ENCODE measurements around the gene FBXL7. TPM values are rescaled to one million over a fixed set of nuclear protein-coding genes. Genes with fewer than 3 reads are reported as not detected.

The FBXL7 gene
- total RNA-seq, 1 experiment from 2014 or later = not detected

DNA sequence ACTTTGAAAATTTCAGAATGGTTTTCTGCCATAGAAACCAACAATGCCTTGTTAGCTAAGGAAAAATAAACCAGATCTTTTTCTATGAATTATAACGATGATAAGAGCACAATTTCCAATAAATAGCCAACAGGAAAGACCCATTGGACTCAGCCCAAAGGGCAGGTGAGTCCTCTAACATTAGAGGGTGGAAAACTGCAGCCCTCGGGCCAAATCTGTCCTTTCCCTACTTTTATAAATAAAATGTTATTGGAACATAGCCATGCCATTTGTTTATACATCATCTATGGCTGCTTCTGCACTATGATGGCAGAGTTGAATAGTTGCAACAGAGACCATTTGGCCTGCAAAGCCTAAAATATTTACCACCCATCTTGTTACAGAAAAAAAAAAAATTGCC lies 296.1 kb downstream of the FBXL7 start:
- Histone ChIP-seq H3K27ac (no peak overlapping the region), H3K9me3 (ENCODE audit: insufficient read depth, low read depth) (no peaks in the 10 kb centered on the region), H3K4me1 (replicated peaks; ENCODE audit: insufficient read depth) (no peaks in the 10 kb centered on the region), H3K4me3 (no peak overlapping the region), H4K20me1 (ENCODE audit: insufficient read depth) (no peaks in the 10 kb centered on the region), H3K9me2 (ENCODE audit: insufficient read depth) (no peaks in the 10 kb centered on the region), H3K27me3 (ENCODE audit: insufficient read depth, low read depth) (no peaks in the 10 kb centered on the region), H2AFZ (no peak overlapping the region), H3K4me2 (no peak overlapping the region), H3K36me3 (ENCODE audit: low read depth) (no peaks in the 10 kb centered on the region), H3F3A (ENCODE audit: insufficient read depth, low read depth) (no peaks in the 10 kb centered on the region), H3K79me2 (ENCODE audit: low read depth) (no peaks in the 10 kb centered on the region)
- no TSS peak for BruUV-seq (replicated peaks)
- ChIA-PET CTCF (no interaction called here), POLR2A (ENCODE audit: unreplicated experiment) (no interaction called here)
- intact Hi-C loops (cut with micrococcal nuclease; ENCODE audit: unreplicated experiment) = no loop called here
- TF ChIP-seq EZH2 (IDR thresholded peaks at IDR 0.05; ENCODE audit: low read depth) = no peak
- TF ChIP-seq, protein P1, sequence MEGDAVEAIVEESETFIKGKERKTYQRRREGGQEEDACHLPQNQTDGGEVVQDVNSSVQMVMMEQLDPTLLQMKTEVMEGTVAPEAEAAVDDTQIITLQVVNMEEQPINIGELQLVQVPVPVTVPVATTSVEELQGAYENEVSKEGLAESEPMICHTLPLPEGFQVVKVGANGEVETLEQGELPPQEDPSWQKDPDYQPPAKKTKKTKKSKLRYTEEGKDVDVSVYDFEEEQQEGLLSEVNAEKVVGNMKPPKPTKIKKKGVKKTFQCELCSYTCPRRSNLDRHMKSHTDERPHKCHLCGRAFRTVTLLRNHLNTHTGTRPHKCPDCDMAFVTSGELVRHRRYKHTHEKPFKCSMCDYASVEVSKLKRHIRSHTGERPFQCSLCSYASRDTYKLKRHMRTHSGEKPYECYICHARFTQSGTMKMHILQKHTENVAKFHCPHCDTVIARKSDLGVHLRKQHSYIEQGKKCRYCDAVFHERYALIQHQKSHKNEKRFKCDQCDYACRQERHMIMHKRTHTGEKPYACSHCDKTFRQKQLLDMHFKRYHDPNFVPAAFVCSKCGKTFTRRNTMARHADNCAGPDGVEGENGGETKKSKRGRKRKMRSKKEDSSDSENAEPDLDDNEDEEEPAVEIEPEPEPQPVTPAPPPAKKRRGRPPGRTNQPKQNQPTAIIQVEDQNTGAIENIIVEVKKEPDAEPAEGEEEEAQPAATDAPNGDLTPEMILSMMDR (conservative IDR thresholded peaks at IDR 0.05) = no peak
- no peak for DNase-seq

DNA sequence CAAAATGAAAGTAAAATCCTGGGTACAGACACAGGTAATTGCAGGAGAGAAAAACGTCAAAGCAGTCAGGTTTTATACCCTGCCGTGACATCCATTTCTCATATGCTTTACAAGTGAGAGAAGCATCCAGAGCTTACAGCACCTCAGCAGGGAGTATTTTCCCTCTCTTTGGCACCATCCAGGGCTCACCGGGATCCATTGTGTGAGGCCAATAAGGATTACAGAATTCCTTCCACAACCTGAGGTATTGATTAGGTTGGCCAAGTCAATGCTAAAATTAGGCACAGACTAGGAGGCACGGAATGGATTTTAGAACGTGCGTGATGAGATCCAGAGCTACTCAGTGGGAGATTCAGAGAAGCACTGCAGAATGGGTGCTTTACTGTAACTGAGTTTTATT lies 296.6 kb downstream of the FBXL7 start:
- H3K79me2 ChIP-seq (ENCODE audit: low read depth) = no peaks in the 10 kb centered on the region
- no peaks in the 10 kb centered on the region for H3K9me3 ChIP-seq (ENCODE audit: insufficient read depth, low read depth)
- no peaks in the 10 kb centered on the region for H3F3A ChIP-seq (ENCODE audit: insufficient read depth, low read depth)
- H3K4me1 ChIP-seq (replicated peaks; ENCODE audit: insufficient read depth) = no peaks in the 10 kb centered on the region
- no peak overlapping the region for H3K4me2 ChIP-seq
- H2AFZ ChIP-seq = no peak overlapping the region
- H3K4me3 ChIP-seq = no peak overlapping the region
- H3K36me3 ChIP-seq (ENCODE audit: low read depth) = no peaks in the 10 kb centered on the region
- no peak overlapping the region for H3K27ac ChIP-seq
- DNase-seq = no peak
- H4K20me1 ChIP-seq (ENCODE audit: insufficient read depth) = no peaks in the 10 kb centered on the region
- H3K27me3 ChIP-seq (ENCODE audit: insufficient read depth, low read depth) = no peaks in the 10 kb centered on the region
- CTCF ChIA-PET = no interaction called here
- TF ChIP-seq EZH2 (IDR thresholded peaks at IDR 0.05; ENCODE audit: low read depth) = no peak
- TF ChIP-seq, protein P1 (conservative IDR thresholded peaks at IDR 0.05) = no peak
- no peaks in the 10 kb centered on the region for H3K9me2 ChIP-seq (ENCODE audit: insufficient read depth)
- BruUV-seq (replicated peaks) = no TSS peak
- intact Hi-C loops (cut with micrococcal nuclease; ENCODE audit: unreplicated experiment) = no loop called here
- POLR2A ChIA-PET (ENCODE audit: unreplicated experiment) = no interaction called here

DNA sequence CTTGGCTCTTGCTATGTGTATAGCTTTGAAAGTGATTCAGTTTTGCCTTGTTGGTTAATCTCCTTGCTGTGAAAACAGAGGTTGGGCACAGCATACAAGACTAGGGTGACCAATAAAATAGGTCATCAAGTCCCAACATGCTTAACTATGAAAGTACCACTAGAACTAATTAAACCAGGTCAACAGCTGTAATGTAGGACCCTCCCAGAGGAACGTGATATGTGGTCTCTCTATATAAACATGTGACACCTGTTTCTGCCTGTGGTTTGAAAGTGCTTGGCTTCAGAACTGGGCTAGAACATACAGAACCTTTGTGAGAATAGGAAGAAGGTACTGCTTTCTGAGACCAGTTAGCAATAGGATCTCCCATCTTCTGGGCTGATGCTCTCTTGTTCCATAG lies 297.1 kb downstream of the FBXL7 start:
- Histone ChIP-seq H3F3A (ENCODE audit: insufficient read depth, low read depth) (no peaks in the 10 kb centered on the region), H3K4me1 (replicated peaks; ENCODE audit: insufficient read depth) (no peaks in the 10 kb centered on the region), H3K4me2 (no peak overlapping the region), H3K36me3 (ENCODE audit: low read depth) (no peaks in the 10 kb centered on the region), H3K27me3 (ENCODE audit: insufficient read depth, low read depth) (no peaks in the 10 kb centered on the region), H4K20me1 (ENCODE audit: insufficient read depth) (no peaks in the 10 kb centered on the region), H3K9me3 (ENCODE audit: insufficient read depth, low read depth) (no peaks in the 10 kb centered on the region), H3K4me3 (no peak overlapping the region), H2AFZ (no peak overlapping the region), H3K9me2 (ENCODE audit: insufficient read depth) (no peaks in the 10 kb centered on the region), H3K79me2 (ENCODE audit: low read depth) (no peaks in the 10 kb centered on the region), H3K27ac (no peak overlapping the region)
- intact Hi-C loops (cut with micrococcal nuclease; ENCODE audit: unreplicated experiment) = no loop called here
- ChIA-PET POLR2A (ENCODE audit: unreplicated experiment) (no interaction called here), CTCF (no interaction called here)
- TF ChIP-seq, protein P1 (conservative IDR thresholded peaks at IDR 0.05) = no peak
- TF ChIP-seq EZH2 (IDR thresholded peaks at IDR 0.05; ENCODE audit: low read depth) = no peak
- DNase-seq = no peak
- BruUV-seq (replicated peaks) = no TSS peak
